GM23248 (cell line): Measurements from ENCODE around the gene ABR.

Experiments used
- EZH2 ChIP-seq: fragments of 200-600 bp; sonication (generic); IDR thresholded peaks from 2 replicates; pipeline ENCODE4 v1.6.1; 2018; ENCODE audit warnings: antibody characterized with exemption, mild to moderate bottlenecking; ENCODE audit not compliant: insufficient read depth, poor library complexity, severe bottlenecking
- EZH2phosphoT487 ChIP-seq: fragments of 200-600 bp; sonication (generic); IDR thresholded peaks from 2 replicates; pipeline ENCODE4 v1.6.1; 2018; ENCODE audit warnings: antibody characterized with exemption, moderate library complexity, mild to moderate bottlenecking, low read depth; ENCODE audit not compliant: insufficient read depth

GRCh38 chr17:1056761-1057160, 123.0 kb downstream of the ABR start:
- no peak for TF ChIP-seq EZH2
- TF ChIP-seq EZH2phosphoT487, result no peak
